Transverse colon (tissue), 3 donors: ENCODE data around the gene STXBP5.

Experiments
- CTCF ChIP-seq, 5 experiments: fragments of 200-600 bp in 3 of 5; fragments of 450-650 bp in 2 of 5; sonication (generic) in 3 of 5; IDR thresholded peaks; 1 replicate in 2 of 5; 2 replicates in 3 of 5; pipeline ENCODE4 v1.5.1; 2016 to 2017; ENCODE audit warnings: antibody characterized with exemption in 5 of 5, inconsistent platforms in 3 of 5, mild to moderate bottlenecking in 2 of 5, moderate library complexity in 1 of 5
- POLR2A ChIP-seq: fragments of 450-650 bp; IDR thresholded peaks from one replicate; pipeline ENCODE4 v1.6.1; 2016; ENCODE audit warnings: antibody characterized with exemption, mild to moderate bottlenecking, moderate library complexity

GRCh38 chr6:147304016-147304415, 99.8 kb downstream of the STXBP5 start:
- no peak for TF ChIP-seq POLR2A
- no peak for TF ChIP-seq CTCF (IDR thresholded peaks at IDR 0.05)
